Effector memory CD8-positive, alpha-beta T cell (primary cell): ENCODE results near the gene DHRS12.

Experiments
- ATAC-seq: fragments of 150-1000 bp; cut with Tn5 transposase; replicated peaks from 2 replicates; pipeline ENCODE4 v1.10.0; 2021; ENCODE audit warnings: mild to moderate bottlenecking, moderate library complexity
- DNase-seq, 3 experiments: peaks; one replicate each; pipeline ENCODE4 v3.0.0; 2021
- H3K27ac Mint-ChIP-seq, 2 donors: one replicate each; pipeline ENCODE4 v1.8.0; 2022; ENCODE audit warnings: mild to moderate bottlenecking in 2 of 2, mixed read lengths in 2 of 2, moderate library complexity in 2 of 2
- H3K27me3 Mint-ChIP-seq, 2 donors: one replicate each; pipeline ENCODE4 v1.8.0; 2022; ENCODE audit warnings: mixed read lengths in 2 of 2
- H3K36me3 Mint-ChIP-seq: one replicate; pipeline ENCODE4 v1.8.0; 2022; ENCODE audit warnings: mild to moderate bottlenecking, moderate library complexity, mixed read lengths; ENCODE audit not compliant: insufficient read depth
- H3K4me1 Mint-ChIP-seq, 2 donors: one replicate each; pipeline ENCODE4 v1.8.0; 2022; ENCODE audit warnings: low read depth in 2 of 2, mixed read lengths in 2 of 2
- H3K4me3 Mint-ChIP-seq, 2 donors: one replicate each; pipeline ENCODE4 v1.8.0; 2022; ENCODE audit warnings: mild to moderate bottlenecking in 2 of 2, mixed read lengths in 2 of 2, moderate library complexity in 2 of 2
- H3K9me3 Mint-ChIP-seq, 2 donors: one replicate each; pipeline ENCODE4 v1.8.0; 2022; ENCODE audit warnings: mixed read lengths in 2 of 2

DHRS12 gene

DNA sequence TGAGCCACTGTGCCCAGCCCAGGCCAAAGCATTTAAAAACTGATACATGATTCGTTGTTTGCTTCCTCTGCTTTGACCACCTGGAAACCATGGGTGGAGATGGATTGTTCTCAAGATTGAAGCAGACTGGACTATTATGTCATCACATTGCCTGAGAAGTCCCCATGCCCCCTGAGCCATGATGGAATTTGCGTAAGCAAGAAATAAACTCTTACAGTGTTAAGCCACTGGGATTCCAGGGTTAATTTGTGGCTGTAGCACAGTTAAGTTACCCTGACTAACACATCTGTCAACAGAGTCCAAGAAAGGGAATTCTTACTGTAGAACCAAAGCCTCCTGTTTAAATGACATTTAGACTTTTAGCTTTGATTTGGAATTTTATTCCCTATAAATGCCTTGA, 19.4 kb upstream of the DHRS12 start:
- peaks cover 73 to 82% of the 10 kb centered on the region in 2 donors for H3K4me1 Mint-ChIP-seq
- no peaks in the 10 kb centered on the region for H3K9me3 Mint-ChIP-seq
- peak overlapping the region; percentile 79 to 88 for H3K27ac Mint-ChIP-seq
- ATAC-seq (no peak), DNase-seq (no peak)
- peak overlapping the region in 1 of 2 donors; percentile 58 for H3K4me3 Mint-ChIP-seq
- peaks cover 4% of the 10 kb centered on the region for H3K36me3 Mint-ChIP-seq
- no peaks in the 10 kb centered on the region for H3K27me3 Mint-ChIP-seq

DNA sequence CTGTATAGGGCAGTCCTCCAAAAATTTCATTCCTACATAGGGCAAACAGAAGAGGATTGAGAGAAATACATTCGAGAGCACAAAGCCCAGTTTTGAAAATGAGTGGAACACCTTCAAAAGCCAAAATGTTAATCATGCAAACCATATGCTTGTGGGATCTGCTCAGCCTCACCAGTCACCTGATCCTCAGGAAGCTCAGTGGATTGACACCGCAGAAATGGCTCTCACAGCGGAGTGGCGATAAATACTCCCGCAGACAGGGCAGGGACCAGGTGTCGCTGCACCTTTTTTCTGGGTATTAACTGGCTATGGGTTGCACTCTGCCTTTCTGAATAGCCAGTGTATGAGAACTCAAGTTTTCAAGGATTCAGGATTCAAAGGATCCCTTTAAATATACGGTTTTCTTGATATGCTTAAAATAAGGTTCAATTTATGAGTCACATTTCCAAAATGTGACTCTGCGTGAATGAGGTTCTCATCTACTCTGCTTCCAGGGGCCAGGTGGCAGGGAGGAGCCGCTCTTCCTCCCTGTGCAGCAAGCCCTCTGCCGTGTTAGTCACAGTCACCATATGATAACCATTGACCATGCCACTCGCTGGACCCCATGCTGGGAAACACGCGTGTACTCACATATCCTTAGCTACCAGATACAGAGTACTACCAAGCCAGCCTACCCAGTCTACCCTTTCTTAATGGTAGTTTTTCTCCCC, 18.3 kb upstream of the DHRS12 start:
- no peaks in the 10 kb centered on the region for H3K9me3 Mint-ChIP-seq
- peak; percentile 41 for ATAC-seq
- peaks cover 4% of the 10 kb centered on the region for H3K36me3 Mint-ChIP-seq
- peak overlapping the region; percentile 70 for H3K4me3 Mint-ChIP-seq
- peaks cover 64 to 82% of the 10 kb centered on the region in 2 donors for H3K4me1 Mint-ChIP-seq
- no peak for DNase-seq
- peak overlapping the region; percentile 79 to 88 for H3K27ac Mint-ChIP-seq
- no peaks in the 10 kb centered on the region for H3K27me3 Mint-ChIP-seq

DNA sequence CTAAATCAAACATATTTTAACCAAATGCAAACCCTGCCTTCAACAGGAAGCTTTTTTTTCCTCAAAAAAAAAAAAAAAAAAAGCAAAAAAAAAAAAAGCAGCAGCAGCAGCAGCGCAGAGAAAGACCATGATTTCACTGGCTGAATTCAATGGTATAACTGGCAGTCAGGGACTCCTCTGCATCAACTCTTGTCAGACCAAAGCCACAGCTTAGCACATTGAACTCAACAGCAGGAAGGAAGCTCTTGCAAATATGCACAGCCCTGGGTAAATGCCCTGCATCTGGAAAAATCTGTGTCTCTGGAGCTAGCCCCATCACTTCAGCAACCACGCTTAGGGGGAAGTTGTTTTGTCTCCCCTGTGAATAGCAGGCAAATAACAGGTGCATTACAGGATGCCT, 17.6 kb upstream of the DHRS12 start:
- ATAC-seq (peak; percentile 72), DNase-seq (peak in 2 of 3 experiments; percentile 23 to 26)
- Mint-ChIP-seq H3K9me3 (no peaks in the 10 kb centered on the region), H3K27me3 (peaks cover 0 to 6% of the 10 kb centered on the region in 2 donors), H3K27ac (peak overlapping the region; percentile 79 to 88), H3K4me3 (peak overlapping the region; percentile 70), H3K4me1 (peaks cover 60 to 75% of the 10 kb centered on the region in 2 donors), H3K36me3 (peaks cover 4% of the 10 kb centered on the region)

DNA sequence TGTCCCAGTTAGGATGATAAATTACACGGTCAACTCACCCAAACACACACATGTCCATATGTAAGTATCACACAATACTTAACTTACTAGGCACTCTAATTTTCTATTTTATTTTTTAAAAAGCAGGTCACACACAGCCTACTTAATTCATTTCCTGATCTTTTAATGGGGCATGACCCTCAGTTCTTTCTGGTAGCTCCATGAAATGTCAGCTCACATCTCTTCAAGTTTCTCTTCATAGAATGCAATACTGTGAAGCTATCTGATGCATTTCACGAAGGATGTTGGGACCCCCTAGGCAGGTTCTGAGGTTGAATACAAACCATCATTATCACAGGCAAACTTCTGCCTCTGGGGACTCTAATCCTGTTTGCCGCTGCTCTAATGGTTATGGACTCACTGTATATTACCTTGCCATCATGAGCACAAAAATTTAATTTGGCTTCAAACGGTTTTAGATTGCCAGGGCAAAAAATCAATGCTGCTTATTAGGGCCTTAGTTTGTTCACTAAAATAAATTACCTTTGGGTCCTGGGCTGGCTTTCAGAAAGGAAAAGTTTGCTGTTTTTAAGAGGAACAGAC, 16.1 kb upstream of the DHRS12 start:
- Mint-ChIP-seq H3K4me3 (no peak overlapping the region), H3K27ac (peak overlapping the region; percentile 79 to 88), H3K36me3 (peaks cover 1% of the 10 kb centered on the region), H3K27me3 (peaks cover 0 to 10% of the 10 kb centered on the region in 2 donors), H3K9me3 (no peaks in the 10 kb centered on the region), H3K4me1 (peaks cover 47 to 65% of the 10 kb centered on the region in 2 donors)
- ATAC-seq (no peak), DNase-seq (no peak)

DNA sequence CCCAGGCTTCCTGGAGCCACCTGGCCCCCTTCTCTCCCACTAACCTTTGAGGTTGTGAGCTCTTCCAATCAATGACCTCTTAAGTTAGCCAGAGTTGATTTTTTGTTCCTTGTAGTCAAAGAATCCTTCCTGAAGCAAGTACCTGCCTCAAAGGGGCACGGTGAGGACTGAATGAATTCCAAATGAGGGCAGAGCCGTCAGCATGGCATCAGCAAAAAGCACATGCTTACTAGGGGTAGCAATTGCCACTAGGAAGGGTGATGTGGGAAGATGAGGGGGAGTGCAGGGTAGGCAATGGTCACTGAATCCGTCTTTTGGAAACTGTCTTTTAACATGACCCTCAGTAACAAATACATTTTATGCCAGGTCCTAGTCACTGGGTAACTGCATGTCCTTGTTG, 15.6 kb upstream of the DHRS12 start:
- H3K27me3 Mint-ChIP-seq: peaks cover 0 to 10% of the 10 kb centered on the region in 2 donors
- no peak overlapping the region for H3K4me3 Mint-ChIP-seq
- no peaks in the 10 kb centered on the region for H3K9me3 Mint-ChIP-seq
- H3K27ac Mint-ChIP-seq: peak overlapping the region; percentile 76 to 79
- DNase-seq: no peak
- peaks cover 48 to 66% of the 10 kb centered on the region in 2 donors for H3K4me1 Mint-ChIP-seq
- no peak for ATAC-seq
- H3K36me3 Mint-ChIP-seq: no peaks in the 10 kb centered on the region

DNA sequence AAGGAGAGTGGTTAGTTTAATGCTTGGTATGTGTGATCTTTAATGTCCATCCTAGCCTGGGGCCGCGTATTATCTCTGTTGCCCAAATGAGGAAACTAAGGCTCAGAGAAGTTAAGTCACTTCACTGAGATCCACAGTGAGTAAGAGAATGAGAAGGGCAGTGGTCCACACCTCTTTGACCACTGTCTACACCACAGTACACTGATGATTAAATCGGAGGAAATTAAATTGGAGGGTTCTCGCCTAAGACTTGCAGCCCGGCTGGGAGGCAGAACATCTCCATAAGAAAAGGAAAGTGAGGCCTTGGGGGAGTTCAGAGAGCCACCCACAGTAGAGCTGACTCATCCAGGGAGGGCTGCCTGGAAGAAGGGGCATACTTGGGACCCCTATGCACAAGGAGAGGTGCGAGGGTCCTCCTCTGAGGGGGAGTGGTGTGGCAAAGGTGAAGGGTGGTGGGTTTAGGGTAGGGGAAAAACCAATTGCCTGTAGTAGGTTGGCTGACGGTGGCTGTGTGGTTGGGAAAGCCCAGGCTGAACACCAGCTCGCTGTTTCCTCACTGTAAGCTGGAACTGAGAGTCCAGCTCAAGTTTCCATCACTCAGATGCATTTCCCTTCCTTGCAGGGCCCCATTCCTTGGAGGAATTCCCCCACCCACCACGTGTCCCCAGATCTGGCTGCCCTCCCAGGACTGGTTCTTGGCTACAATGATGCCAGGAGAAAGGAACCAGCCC, 15.0 kb upstream of the DHRS12 start:
- Mint-ChIP-seq H3K4me1 (peaks cover 44 to 60% of the 10 kb centered on the region in 2 donors), H3K27me3 (peaks cover 0 to 10% of the 10 kb centered on the region in 2 donors), H3K4me3 (peak overlapping the region in 1 of 2 donors; percentile 36), H3K27ac (peak overlapping the region; percentile 76 to 79), H3K9me3 (no peaks in the 10 kb centered on the region), H3K36me3 (no peaks in the 10 kb centered on the region)
- no peak for ATAC-seq
- no peak for DNase-seq

DNA sequence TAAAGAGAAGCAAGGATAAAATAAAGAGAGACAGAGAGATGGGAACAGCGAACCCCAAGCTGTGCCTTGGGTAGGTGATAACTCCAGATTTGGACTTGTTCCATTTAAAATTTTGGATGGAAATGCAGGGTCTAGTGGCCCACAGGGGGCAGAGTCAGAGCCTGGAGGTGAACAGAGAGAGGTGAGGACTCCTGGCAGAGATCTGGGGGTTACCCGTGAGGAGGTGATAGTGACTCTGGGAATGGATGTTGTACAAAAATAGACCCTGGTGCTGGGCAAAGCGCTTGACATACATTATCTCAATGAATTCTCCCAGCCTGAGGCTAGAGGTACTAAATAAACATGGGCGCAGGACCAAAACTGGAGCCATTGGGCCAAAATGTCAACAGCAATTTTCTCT, 14.3 kb upstream of the DHRS12 start:
- Mint-ChIP-seq H3K4me3 (peak overlapping the region in 1 of 2 donors; percentile 46), H3K4me1 (peaks cover 41 to 57% of the 10 kb centered on the region in 2 donors), H3K9me3 (no peaks in the 10 kb centered on the region), H3K27ac (peak overlapping the region; percentile 1 to 76), H3K27me3 (peaks cover 0 to 10% of the 10 kb centered on the region in 2 donors), H3K36me3 (no peaks in the 10 kb centered on the region)
- ATAC-seq: no peak
- no peak for DNase-seq

DNA sequence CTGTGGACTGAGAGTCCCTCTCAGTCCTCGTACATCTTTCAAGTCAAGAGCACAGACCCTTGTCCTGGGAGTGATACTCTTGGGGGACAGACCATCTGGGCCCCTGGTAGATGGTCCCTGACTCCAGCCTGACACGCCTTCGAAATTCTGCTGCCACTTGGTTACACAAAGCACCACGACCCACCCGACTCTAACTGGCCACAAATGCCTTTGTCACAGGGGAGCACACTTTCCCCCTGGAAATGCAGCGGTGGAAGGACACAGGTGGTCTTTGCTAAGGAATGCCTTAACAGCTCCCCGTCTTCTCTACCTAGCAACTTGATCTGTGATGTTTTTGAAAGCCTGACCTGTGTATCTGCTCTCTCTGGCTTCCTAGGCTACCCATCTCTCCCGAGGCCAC, 13.8 kb upstream of the DHRS12 start:
- peak overlapping the region; percentile 1 to 76 for H3K27ac Mint-ChIP-seq
- H3K4me1 Mint-ChIP-seq: peaks cover 35 to 55% of the 10 kb centered on the region in 2 donors
- no peak for DNase-seq
- peaks cover 0 to 10% of the 10 kb centered on the region in 2 donors for H3K27me3 Mint-ChIP-seq
- ATAC-seq: no peak
- no peaks in the 10 kb centered on the region for H3K36me3 Mint-ChIP-seq
- peak overlapping the region in 1 of 2 donors; percentile 46 for H3K4me3 Mint-ChIP-seq
- no peaks in the 10 kb centered on the region for H3K9me3 Mint-ChIP-seq

DNA sequence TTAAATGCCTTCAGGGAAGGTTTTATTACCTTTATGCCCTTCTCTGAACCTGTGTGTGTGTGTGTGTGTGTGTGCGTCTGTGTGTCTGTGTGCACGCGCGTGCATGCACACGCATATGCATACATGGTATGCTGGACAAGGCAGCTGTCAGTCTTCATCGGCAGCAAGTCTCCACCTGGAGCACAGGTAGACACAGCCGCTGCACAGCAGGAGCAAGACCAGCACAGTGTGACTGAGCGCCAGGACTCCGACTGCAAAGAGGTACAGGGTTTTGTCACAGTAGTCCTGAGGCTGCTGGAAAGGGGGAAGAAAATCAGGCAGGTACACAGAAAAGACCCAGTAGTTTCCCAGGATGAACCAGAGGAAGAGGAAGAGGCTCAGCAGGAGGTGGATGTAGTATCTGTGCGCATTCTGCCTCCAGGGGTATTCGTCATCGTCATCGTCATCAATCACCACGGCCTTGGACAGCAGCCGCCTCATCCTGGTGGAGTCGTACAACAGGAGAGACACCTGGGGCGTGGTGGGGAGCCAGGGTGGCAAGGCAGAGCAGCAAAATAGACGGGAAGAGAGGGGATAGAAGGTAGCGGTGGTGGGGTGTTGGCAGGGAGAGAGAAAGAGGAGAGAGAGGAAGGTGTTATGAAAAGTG, 12.8 kb upstream of the DHRS12 start:
- Mint-ChIP-seq H3K4me1 (peaks cover 25 to 45% of the 10 kb centered on the region in 2 donors), H3K9me3 (no peaks in the 10 kb centered on the region), H3K4me3 (no peak overlapping the region), H3K27ac (peak overlapping the region in 1 of 2 donors; percentile 9), H3K27me3 (peaks cover 0 to 10% of the 10 kb centered on the region in 2 donors), H3K36me3 (no peaks in the 10 kb centered on the region)
- no peak for DNase-seq
- ATAC-seq: no peak

DNA sequence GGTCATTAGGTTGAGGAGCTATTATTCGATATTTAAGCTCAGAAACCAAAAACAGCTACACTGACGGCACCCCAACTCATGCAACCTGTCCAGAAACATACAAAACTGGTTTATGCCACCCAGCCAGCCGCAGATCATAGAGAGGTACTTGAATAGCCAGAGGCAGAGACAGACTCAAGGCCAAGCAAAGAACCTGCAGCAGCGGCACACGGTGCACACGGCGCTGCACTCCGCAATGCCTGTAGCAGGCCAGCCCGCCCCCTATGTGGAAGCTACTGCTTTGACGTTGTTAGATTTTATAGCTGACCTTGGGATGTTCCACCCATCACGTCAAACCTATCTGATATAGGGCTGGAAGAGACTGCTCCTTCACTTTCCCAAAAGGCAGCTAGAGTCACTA, 11.9 kb upstream of the DHRS12 start:
- Mint-ChIP-seq H3K4me3 (peak overlapping the region in 1 of 2 donors; percentile 74), H3K4me1 (peaks cover 19 to 36% of the 10 kb centered on the region in 2 donors), H3K36me3 (no peaks in the 10 kb centered on the region), H3K9me3 (no peaks in the 10 kb centered on the region), H3K27ac (no peak overlapping the region), H3K27me3 (peaks cover 0 to 10% of the 10 kb centered on the region in 2 donors)
- no peak for ATAC-seq
- DNase-seq: no peak

DNA sequence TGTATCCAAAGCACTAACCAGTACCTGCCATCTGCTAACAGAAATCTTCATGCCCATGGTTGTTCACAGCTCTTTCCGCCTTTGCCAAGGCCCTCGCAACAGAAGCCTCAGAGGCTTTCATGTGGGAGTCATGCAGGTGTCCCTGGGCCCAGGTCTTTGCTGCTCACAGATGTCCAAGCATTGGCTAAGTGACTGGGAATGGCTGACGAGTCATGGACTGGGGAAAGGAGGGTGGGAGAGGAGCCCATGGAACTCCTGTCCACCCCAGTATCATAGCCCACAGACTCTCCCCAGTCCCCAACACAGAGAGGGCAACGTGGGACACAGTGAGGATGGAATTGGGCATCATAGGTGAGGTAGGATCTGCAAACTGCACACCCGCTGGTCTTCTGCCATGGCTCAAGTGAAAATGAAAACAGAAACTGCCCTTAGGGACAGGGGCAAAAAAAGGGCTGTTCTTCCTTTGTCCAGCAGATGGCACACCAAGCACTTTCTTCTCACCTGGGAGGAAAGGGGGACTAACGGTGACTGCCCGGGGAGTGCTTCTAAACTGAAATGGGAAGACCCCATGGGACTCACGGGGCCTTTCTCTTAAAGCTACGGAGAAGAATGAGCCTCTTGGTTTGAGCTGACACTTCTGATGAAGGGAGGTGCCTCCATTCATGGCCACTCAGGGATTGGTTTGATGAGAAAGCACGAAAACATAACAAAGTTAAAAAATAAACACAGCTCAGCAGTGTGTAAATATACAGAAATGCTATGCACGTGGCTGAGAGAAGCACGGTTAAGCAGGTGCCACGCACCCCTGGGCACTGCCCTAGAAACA, 11.1 kb upstream of the DHRS12 start:
- peaks cover 0 to 10% of the 10 kb centered on the region in 2 donors for H3K27me3 Mint-ChIP-seq
- peak overlapping the region; percentile 60 to 74 for H3K4me3 Mint-ChIP-seq
- H3K36me3 Mint-ChIP-seq: no peaks in the 10 kb centered on the region
- peak; percentile 93 for ATAC-seq
- no peaks in the 10 kb centered on the region for H3K9me3 Mint-ChIP-seq
- DNase-seq: peak; percentile 68 to 85 (median 76)
- H3K4me1 Mint-ChIP-seq: peaks cover 13 to 28% of the 10 kb centered on the region in 2 donors
- peak overlapping the region; percentile 61 to 80 for H3K27ac Mint-ChIP-seq

DNA sequence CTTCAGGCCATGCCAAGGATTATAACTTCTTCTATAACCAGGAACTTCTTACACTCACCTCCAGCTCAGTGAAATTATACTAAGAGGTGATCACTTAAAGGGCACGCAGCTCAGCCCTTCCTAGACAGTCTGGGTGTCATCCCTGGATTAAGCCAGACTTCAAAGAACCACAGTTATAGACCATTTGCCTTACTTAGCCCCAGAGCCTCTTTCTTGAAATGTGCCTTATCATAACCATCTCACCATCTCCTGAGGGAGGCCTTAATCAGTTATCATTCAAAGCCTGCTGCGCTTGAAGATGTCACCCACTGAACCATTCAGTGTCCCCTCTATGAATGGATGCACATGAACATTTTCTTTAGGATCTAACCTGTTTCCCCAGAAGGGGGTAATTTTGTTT, 10.1 kb upstream of the DHRS12 start:
- H3K27ac Mint-ChIP-seq: no peak overlapping the region
- ATAC-seq (no peak), DNase-seq (no peak)
- H3K36me3 Mint-ChIP-seq: no peaks in the 10 kb centered on the region
- H3K27me3 Mint-ChIP-seq: peaks cover 0 to 10% of the 10 kb centered on the region in 2 donors
- H3K4me1 Mint-ChIP-seq: peaks cover 9 to 20% of the 10 kb centered on the region in 2 donors
- H3K9me3 Mint-ChIP-seq: no peaks in the 10 kb centered on the region
- no peak overlapping the region for H3K4me3 Mint-ChIP-seq
